Fibroblast of lung (primary cell): ENCODE measurements around the gene SUPT20HL1. TPM values are rescaled to one million over a fixed set of nuclear protein-coding genes. Genes with fewer than 3 reads are reported as not detected.

Source experiments
- DNase-seq, 2 donors: peaks; one replicate each; pipeline versions ENCODE4 v3.0.0 to v3.0.0-alpha.2; 2010; ENCODE audit warnings: low read depth in 2 of 2
- H2AFZ ChIP-seq: 2 replicates; pipeline ENCODE4 v1.5.1; 2012; ENCODE audit warnings: low read length, control low read depth, inconsistent platforms
- H3K27ac ChIP-seq: 2 replicates; pipeline ENCODE4 v1.5.1; 2011; ENCODE audit warnings: low read length, control low read depth; ENCODE audit not compliant: insufficient read depth
- H3K27me3 ChIP-seq: 2 replicates; pipeline ENCODE4 v1.5.1; 2011; ENCODE audit warnings: mild to moderate bottlenecking, low read length; ENCODE audit not compliant: control insufficient read depth, insufficient read depth
- H3K36me3 ChIP-seq: 2 replicates; pipeline ENCODE4 v1.5.1; 2011; ENCODE audit warnings: low read length; ENCODE audit not compliant: control insufficient read depth, insufficient read depth
- H3K4me1 ChIP-seq: 2 replicates; pipeline ENCODE4 v1.5.1; 2011; ENCODE audit warnings: low read length; ENCODE audit not compliant: control insufficient read depth, insufficient read depth; ENCODE audit errors: extremely low read depth
- H3K4me2 ChIP-seq: 2 replicates; pipeline ENCODE4 v1.5.1; 2011; ENCODE audit warnings: low read length, control low read depth; ENCODE audit not compliant: insufficient read depth; ENCODE audit errors: extremely low read depth
- H3K4me3 ChIP-seq, 4 experiments: fragments of 200-600 bp in 1 of 4; sonication (generic) in 1 of 4; replicated peaks in 1 of 4; 2 replicates each; pipeline ENCODE4 v1.5.1; 2011 to 2016; ENCODE audit warnings: low read length in 4 of 4, low read depth in 3 of 4, mild to moderate bottlenecking in 3 of 4, control low read depth in 2 of 4, inconsistent platforms in 1 of 4, mixed read lengths in 1 of 4; ENCODE audit not compliant: insufficient read depth in 1 of 4; ENCODE audit errors: control extremely low read depth in 1 of 4
- H3K79me2 ChIP-seq: 2 replicates; pipeline ENCODE4 v1.5.1; 2012; ENCODE audit warnings: mild to moderate bottlenecking, low read length, inconsistent platforms; ENCODE audit not compliant: control insufficient read depth, insufficient read depth
- H3K9ac ChIP-seq: 2 replicates; pipeline ENCODE4 v1.5.1; 2011; ENCODE audit warnings: mild to moderate bottlenecking, low read length, control low read depth; ENCODE audit not compliant: insufficient read depth
- H3K9me3 ChIP-seq: 2 replicates; pipeline ENCODE4 v1.5.1; 2012; ENCODE audit warnings: low read depth, low read length; ENCODE audit not compliant: control insufficient read depth, insufficient read depth
- H4K20me1 ChIP-seq: 2 replicates; pipeline ENCODE4 v1.5.1; 2011; ENCODE audit warnings: low read length; ENCODE audit not compliant: control insufficient read depth, insufficient read depth; ENCODE audit errors: extremely low read depth
- CTCF ChIP-seq, 2 donors: IDR thresholded peaks in 1 of 2; conservative IDR thresholded peaks in 1 of 2; 1 replicate in 1 of 2; 2 replicates in 1 of 2; pipeline ENCODE4 v1.5.1; 2011 to 2012; ENCODE audit warnings: low read length in 2 of 2, control low read depth in 1 of 2, inconsistent platforms in 1 of 2, low read depth in 1 of 2, mild to moderate bottlenecking in 1 of 2
- EZH2 ChIP-seq: IDR thresholded peaks from 2 replicates; pipeline ENCODE4 v1.5.1; 2012; ENCODE audit warnings: low read length, control low read depth, mild to moderate bottlenecking; ENCODE audit errors: missing control alignments
- polyA plus RNA-seq, 2 donors: library from polyadenylated mRNA; depleted of rRNA in 1 of 2; stranded (reverse) in 1 of 2; unstranded in 1 of 2; fragments of >200 nt; gene quantifications; 2 replicates each; pipeline ENCODE4 v1.2.1, GENCODE V29; 2011 to 2012; ENCODE audit warnings: missing spikeins in 1 of 2
- total RNA-seq: library from RNA; depleted of rRNA; stranded (reverse); fragments of >200 nt; gene quantifications from 2 replicates; pipeline ENCODE4 v1.2.1, GENCODE V29; 2014

The SUPT20HL1 gene
- total and polyA plus RNA-seq, 2 donors (not counting 1 experiment from before 2014, with no cell fraction given): not detected

DNA sequence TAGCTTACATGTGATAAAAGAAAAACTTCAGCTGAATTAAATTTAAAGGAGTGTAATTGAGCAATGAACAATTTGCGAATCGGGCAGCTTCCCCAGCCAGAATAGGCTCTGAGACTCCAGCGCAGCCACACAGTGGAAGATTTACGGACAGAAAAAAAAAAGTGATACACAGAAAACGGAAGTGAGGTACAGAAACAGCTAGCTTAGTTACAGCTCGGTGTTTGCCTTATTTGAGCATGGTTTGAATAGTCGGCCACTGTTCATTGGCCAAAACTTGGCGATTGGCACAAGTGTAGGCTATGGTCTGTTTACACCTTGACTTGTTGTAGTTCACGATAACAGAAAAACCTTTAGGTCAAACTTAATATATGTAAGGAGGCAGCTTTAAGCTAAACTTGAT lies 16.7 kb upstream of the SUPT20HL1 start:
- TF ChIP-seq CTCF (conservative IDR thresholded peaks at IDR 0.05 in 1 of 2, IDR thresholded peaks at IDR 0.05 in 1 of 2; ENCODE audit: low read depth in 1 of 2, low read length in 2 of 2): no peak
- TF ChIP-seq EZH2: no peak
- Histone ChIP-seq H3K79me2 (no peaks in the 10 kb centered on the region), H3K27ac (no peak overlapping the region), H3K4me2 (no peak overlapping the region), H3K4me1 (no peaks in the 10 kb centered on the region), H3K27me3 (no peaks in the 10 kb centered on the region), H2AFZ (no peak overlapping the region), H3K9ac (no peak overlapping the region), H4K20me1 (no peaks in the 10 kb centered on the region), H3K4me3 (no peak overlapping the region), H3K36me3 (no peaks in the 10 kb centered on the region), H3K9me3 (no peaks in the 10 kb centered on the region)
- DNase-seq: no peak

- no peak overlapping the region for H2AFZ ChIP-seq
These were observed 12.6 kb upstream of the SUPT20HL1 start for GRCh38 chrX:24347881-24348280.

DNA sequence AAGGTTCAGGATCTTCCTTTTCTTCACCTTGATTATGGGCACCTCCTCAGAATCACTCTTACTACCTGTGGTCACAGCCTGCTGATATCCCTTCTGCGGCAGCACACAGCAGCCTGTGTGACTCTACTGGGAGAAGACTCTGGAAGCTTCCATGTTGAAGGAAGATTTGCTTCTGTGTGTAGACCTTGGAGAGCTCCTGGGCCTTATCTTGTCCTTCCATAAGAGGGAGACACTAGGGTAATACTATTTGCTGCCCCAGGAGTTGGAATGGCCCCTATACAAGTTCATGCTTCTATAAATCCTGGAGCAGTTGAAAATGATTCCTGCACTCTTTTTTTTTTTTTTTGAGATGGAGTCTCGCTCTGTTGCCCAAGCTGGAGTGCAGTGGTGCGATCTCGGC lies 10.2 kb upstream of the SUPT20HL1 start:
- no peaks in the 10 kb centered on the region for H3K36me3 ChIP-seq
- H4K20me1 ChIP-seq: no peaks in the 10 kb centered on the region
- no peaks in the 10 kb centered on the region for H3K9me3 ChIP-seq
- no peaks in the 10 kb centered on the region for H3K27me3 ChIP-seq
- no peak overlapping the region for H3K27ac ChIP-seq
- no peak overlapping the region for H3K4me2 ChIP-seq
- H2AFZ ChIP-seq: no peak overlapping the region
- no peak for DNase-seq
- H3K4me1 ChIP-seq: no peaks in the 10 kb centered on the region
- no peak for TF ChIP-seq EZH2
- no peak for TF ChIP-seq CTCF (conservative IDR thresholded peaks at IDR 0.05 in 1 of 2, IDR thresholded peaks at IDR 0.05 in 1 of 2; ENCODE audit: low read depth in 1 of 2, low read length in 2 of 2)
- H3K4me3 ChIP-seq: no peak overlapping the region
- no peaks in the 10 kb centered on the region for H3K79me2 ChIP-seq
- no peak overlapping the region for H3K9ac ChIP-seq

More at GRCh38 chrX:24347881-24348280, 12.6 kb upstream of the SUPT20HL1 start:
- H3K9ac ChIP-seq: no peak overlapping the region
- H3K27ac ChIP-seq: no peak overlapping the region
- no peaks in the 10 kb centered on the region for H3K79me2 ChIP-seq
- DNase-seq: no peak
- H4K20me1 ChIP-seq: no peaks in the 10 kb centered on the region
- H3K36me3 ChIP-seq: no peaks in the 10 kb centered on the region
- no peaks in the 10 kb centered on the region for H3K27me3 ChIP-seq
- H3K4me1 ChIP-seq: no peaks in the 10 kb centered on the region
- no peaks in the 10 kb centered on the region for H3K9me3 ChIP-seq
- no peak overlapping the region for H3K4me3 ChIP-seq
- no peak overlapping the region for H3K4me2 ChIP-seq
- TF ChIP-seq CTCF (conservative IDR thresholded peaks at IDR 0.05 in 1 of 2, IDR thresholded peaks at IDR 0.05 in 1 of 2; ENCODE audit: low read depth in 1 of 2, low read length in 2 of 2) (no peak), EZH2 (no peak)
